ENCODE measurements around the gene DCDC2C.
"Not testable (repeated sequence)": the region's sequence is repeated elsewhere in the genome, so short reads cannot be mapped to it uniquely, and the experiment has no call there.

DCDC2C gene

DNA sequence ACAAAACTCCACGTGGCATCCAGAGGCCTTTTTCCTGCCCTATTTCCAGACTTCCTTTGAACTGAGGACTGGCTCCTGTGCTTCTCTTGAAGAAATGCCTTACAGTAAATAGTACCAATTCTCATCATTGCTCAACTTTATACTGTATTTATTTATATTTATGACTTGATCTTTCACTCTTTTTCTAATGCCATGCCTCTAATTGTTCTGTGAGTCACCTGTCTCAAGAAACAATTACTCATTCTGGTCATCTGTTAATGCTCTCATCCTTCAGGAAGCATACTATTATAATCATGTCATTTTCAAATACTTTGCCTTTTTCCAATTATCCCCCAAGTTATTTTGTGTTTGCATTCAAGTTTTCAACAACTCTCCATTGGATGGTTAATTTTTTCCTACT lies 85.9 kb downstream of the DCDC2C start:
- H3K9ac ChIP-seq (ENCODE audit: low read length in 2 of 2) = no peak overlapping the region
- H3K27me3 ChIP-seq (ENCODE audit: control insufficient read depth in 1 of 2, insufficient read depth in 2 of 2, low read length in 2 of 2) = no peaks in the 10 kb centered on the region
- H3K4me3 ChIP-seq (ENCODE audit: low read length in 2 of 2) = no peak overlapping the region
- no peak overlapping the region for H3K27ac ChIP-seq (ENCODE audit: low read length)
- H3K9me3 ChIP-seq (ENCODE audit: control insufficient read depth in 2 of 2, low read length in 2 of 2) = peaks cover 0 to 2% of the 10 kb centered on the region in 2 donors
- H3K4me1 ChIP-seq (ENCODE audit: control insufficient read depth, insufficient read depth, low read length) = no peaks in the 10 kb centered on the region
- no peaks in the 10 kb centered on the region for H3K36me3 ChIP-seq (ENCODE audit: control insufficient read depth in 2 of 2, insufficient read depth in 2 of 2, low read length in 2 of 2)

- Histone ChIP-seq H3K9ac (ENCODE audit: low read length in 2 of 2) (no peak overlapping the region), H3K27me3 (ENCODE audit: control insufficient read depth in 1 of 2, insufficient read depth in 2 of 2, low read length in 2 of 2) (no peaks in the 10 kb centered on the region), H3K27ac (ENCODE audit: low read length) (no peak overlapping the region), H3K9me3 (ENCODE audit: control insufficient read depth in 2 of 2, low read length in 2 of 2) (peaks cover 0 to 2% of the 10 kb centered on the region in 2 donors), H3K36me3 (ENCODE audit: control insufficient read depth in 2 of 2, insufficient read depth in 2 of 2, low read length in 2 of 2) (no peaks in the 10 kb centered on the region), H3K4me3 (ENCODE audit: low read length in 2 of 2) (no peak overlapping the region), H3K4me1 (ENCODE audit: control insufficient read depth, insufficient read depth, low read length) (no peaks in the 10 kb centered on the region)
Observed at GRCh38 chr2:3793249-3793648, 89.9 kb downstream of the DCDC2C start.

DNA sequence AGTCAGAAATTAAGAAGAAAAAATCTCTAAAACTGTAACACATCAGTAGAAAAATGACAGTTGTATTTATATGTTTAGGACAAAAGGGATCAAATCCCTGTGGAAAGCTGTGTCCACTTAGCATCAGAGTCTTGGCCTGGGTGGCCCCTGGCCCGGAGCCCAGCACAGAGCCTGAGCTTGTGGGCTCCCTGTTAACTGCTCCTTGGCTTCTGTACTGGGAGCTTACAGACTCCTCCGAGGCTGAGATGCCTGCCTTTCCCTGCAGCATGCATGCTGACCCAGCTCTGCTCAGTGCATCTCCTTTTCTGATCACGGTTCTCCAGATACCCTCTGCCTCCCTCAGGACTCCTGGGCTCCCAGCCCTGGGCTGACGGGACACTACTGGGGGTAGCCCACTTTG lies 98.1 kb downstream of the DCDC2C start:
- peaks cover 0 to 2% of the 10 kb centered on the region in 2 donors for H3K27me3 ChIP-seq (ENCODE audit: control insufficient read depth in 1 of 2, insufficient read depth in 2 of 2, low read length in 2 of 2)
- H3K4me1 ChIP-seq (ENCODE audit: control insufficient read depth, insufficient read depth, low read length) = no peaks in the 10 kb centered on the region
- no peaks in the 10 kb centered on the region for H3K36me3 ChIP-seq (ENCODE audit: control insufficient read depth in 2 of 2, insufficient read depth in 2 of 2, low read length in 2 of 2)
- H3K9ac ChIP-seq (ENCODE audit: low read length in 2 of 2) = no peak overlapping the region
- no peak overlapping the region for H3K4me3 ChIP-seq (ENCODE audit: low read length in 2 of 2)
- peaks cover 0 to 4% of the 10 kb centered on the region in 2 donors for H3K9me3 ChIP-seq (ENCODE audit: control insufficient read depth in 2 of 2, low read length in 2 of 2)
- no peak overlapping the region for H3K27ac ChIP-seq (ENCODE audit: low read length)

GRCh38 chr2:3805201-3805939 lies 102.0 kb downstream of the DCDC2C start:
- Histone ChIP-seq H3K36me3 (ENCODE audit: control insufficient read depth in 2 of 2, insufficient read depth in 2 of 2, low read length in 2 of 2) (no peaks in the 10 kb centered on the region), H3K27ac (ENCODE audit: low read length) (no peak overlapping the region)

DNA sequence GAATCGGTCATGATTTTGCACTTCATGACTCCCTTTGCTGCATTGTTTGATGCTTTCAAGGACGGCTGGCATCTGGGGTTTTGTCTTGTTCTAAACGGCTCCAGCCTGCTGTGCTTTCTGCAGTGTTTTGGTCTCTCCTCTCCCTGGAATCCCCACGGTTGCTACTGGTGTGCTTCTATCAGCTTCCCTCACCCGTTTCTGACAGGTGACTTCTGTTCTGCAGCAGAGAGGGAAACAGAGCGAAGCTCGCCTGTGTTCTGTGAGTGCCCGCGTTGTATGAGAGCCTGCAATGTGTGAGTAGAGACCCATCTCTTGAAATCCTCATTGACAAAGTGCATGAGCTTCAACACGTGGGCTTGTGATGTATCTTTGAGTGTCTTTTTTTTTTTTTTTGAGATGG lies 102.8 kb downstream of the DCDC2C start:
- no peak overlapping the region for H3K4me3 ChIP-seq (ENCODE audit: low read length in 2 of 2)
- H3K9me3 ChIP-seq (ENCODE audit: control insufficient read depth in 2 of 2, low read length in 2 of 2) = peaks cover 0 to 4% of the 10 kb centered on the region in 2 donors
- H3K27me3 ChIP-seq (ENCODE audit: control insufficient read depth in 1 of 2, insufficient read depth in 2 of 2, low read length in 2 of 2) = peaks cover 0 to 2% of the 10 kb centered on the region in 2 donors
- no peak overlapping the region for H3K9ac ChIP-seq (ENCODE audit: low read length in 2 of 2)
- no peak overlapping the region for H3K27ac ChIP-seq (ENCODE audit: low read length)
- H3K4me1 ChIP-seq (ENCODE audit: control insufficient read depth, insufficient read depth, low read length) = no peaks in the 10 kb centered on the region
- H3K36me3 ChIP-seq (ENCODE audit: control insufficient read depth in 2 of 2, insufficient read depth in 2 of 2, low read length in 2 of 2) = no peaks in the 10 kb centered on the region

More at GRCh38 chr2:3805201-3805939, 102.0 kb downstream of the DCDC2C start:
- no peaks in the 10 kb centered on the region for H3K4me1 ChIP-seq (ENCODE audit: control insufficient read depth, insufficient read depth, low read length)
- H3K4me3 ChIP-seq (ENCODE audit: low read length in 2 of 2) = no peak overlapping the region
- H3K9me3 ChIP-seq (ENCODE audit: control insufficient read depth in 2 of 2, low read length in 2 of 2) = peaks cover 0 to 4% of the 10 kb centered on the region in 2 donors
- H3K27me3 ChIP-seq (ENCODE audit: control insufficient read depth in 1 of 2, insufficient read depth in 2 of 2, low read length in 2 of 2) = peaks cover 0 to 2% of the 10 kb centered on the region in 2 donors
- H3K9ac ChIP-seq (ENCODE audit: low read length in 2 of 2) = no peak overlapping the region

- no peak overlapping the region for H3K4me3 ChIP-seq (ENCODE audit: low read length in 2 of 2)
- no peaks in the 10 kb centered on the region for H3K36me3 ChIP-seq (ENCODE audit: control insufficient read depth in 2 of 2, insufficient read depth in 2 of 2, low read length in 2 of 2)
- peaks cover 0 to 4% of the 10 kb centered on the region in 2 donors for H3K9me3 ChIP-seq (ENCODE audit: control insufficient read depth in 2 of 2, low read length in 2 of 2)
- no peaks in the 10 kb centered on the region for H3K27me3 ChIP-seq (ENCODE audit: control insufficient read depth in 1 of 2, insufficient read depth in 2 of 2, low read length in 2 of 2)
- H3K27ac ChIP-seq (ENCODE audit: low read length) = no peak overlapping the region
- H3K4me1 ChIP-seq (ENCODE audit: control insufficient read depth, insufficient read depth, low read length) = no peaks in the 10 kb centered on the region
- H3K9ac ChIP-seq (ENCODE audit: low read length in 2 of 2) = no peak overlapping the region
Observed at GRCh38 chr2:3806730-3807129, 103.4 kb downstream of the DCDC2C start.

- no peak overlapping the region for H3K4me3 ChIP-seq (ENCODE audit: low read length in 2 of 2)
- no peaks in the 10 kb centered on the region for H3K27me3 ChIP-seq (ENCODE audit: control insufficient read depth in 1 of 2, insufficient read depth in 2 of 2, low read length in 2 of 2)
- H3K27ac ChIP-seq (ENCODE audit: low read length) = no peak overlapping the region
- peaks cover 0 to 4% of the 10 kb centered on the region in 2 donors for H3K9me3 ChIP-seq (ENCODE audit: control insufficient read depth in 2 of 2, low read length in 2 of 2)
- H3K9ac ChIP-seq (ENCODE audit: low read length in 2 of 2) = no peak overlapping the region
- H3K36me3 ChIP-seq (ENCODE audit: control insufficient read depth in 2 of 2, insufficient read depth in 2 of 2, low read length in 2 of 2) = no peaks in the 10 kb centered on the region
- no peaks in the 10 kb centered on the region for H3K4me1 ChIP-seq (ENCODE audit: control insufficient read depth, insufficient read depth, low read length)
Observed at GRCh38 chr2:3807853-3808252, 104.5 kb downstream of the DCDC2C start.

DNA sequence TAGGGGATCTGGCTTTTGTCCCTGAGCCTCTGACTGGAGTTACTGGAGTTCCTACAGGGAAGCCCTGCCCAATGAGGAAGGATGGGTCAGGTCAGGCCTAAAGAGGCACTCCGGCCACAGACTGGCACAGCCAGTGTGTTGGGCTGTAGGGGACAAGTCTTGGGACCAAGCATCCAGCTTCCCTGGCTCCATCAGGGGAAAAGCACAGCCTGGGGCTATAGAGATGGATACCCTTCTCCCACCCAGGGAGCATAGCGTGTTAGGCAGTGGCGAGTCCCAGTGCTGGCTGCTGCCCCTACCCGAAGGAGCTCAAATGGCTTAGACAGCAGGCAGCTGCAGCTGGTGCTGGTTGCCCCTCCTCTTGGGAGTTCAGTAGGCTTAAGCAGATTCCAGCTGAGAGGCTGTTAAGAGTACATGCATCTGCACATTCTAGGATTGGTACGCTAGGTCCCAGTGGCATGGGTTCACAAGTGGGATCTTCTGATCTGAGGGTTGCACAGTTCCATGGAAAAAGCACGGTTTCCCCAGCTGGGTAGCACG lies 111.4 kb downstream of the DCDC2C start:
- peaks cover 3% of the 10 kb centered on the region in 2 donors for H3K9me3 ChIP-seq (ENCODE audit: control insufficient read depth in 2 of 2, low read length in 2 of 2)
- H3K4me1 ChIP-seq (ENCODE audit: control insufficient read depth, insufficient read depth, low read length) = no peaks in the 10 kb centered on the region
- no peak overlapping the region for H3K4me3 ChIP-seq (ENCODE audit: low read length in 2 of 2)
- no peaks in the 10 kb centered on the region for H3K27me3 ChIP-seq (ENCODE audit: control insufficient read depth in 1 of 2, insufficient read depth in 2 of 2, low read length in 2 of 2)
- no peaks in the 10 kb centered on the region for H3K36me3 ChIP-seq (ENCODE audit: control insufficient read depth in 2 of 2, insufficient read depth in 2 of 2, low read length in 2 of 2)
- H3K9ac ChIP-seq (ENCODE audit: low read length in 2 of 2) = no peak overlapping the region
- H3K27ac ChIP-seq (ENCODE audit: low read length) = no peak overlapping the region

- not testable (repeated sequence) for H3K4me3 ChIP-seq (ENCODE audit: low read length in 2 of 2); H3K36me3 ChIP-seq (ENCODE audit: control insufficient read depth in 2 of 2, insufficient read depth in 2 of 2, low read length in 2 of 2); H3K27ac ChIP-seq (ENCODE audit: low read length); H3K9me3 ChIP-seq (ENCODE audit: control insufficient read depth in 2 of 2, low read length in 2 of 2); H3K9ac ChIP-seq (ENCODE audit: low read length in 2 of 2); H3K27me3 ChIP-seq (ENCODE audit: control insufficient read depth in 1 of 2, insufficient read depth in 2 of 2, low read length in 2 of 2); H3K4me1 ChIP-seq (ENCODE audit: control insufficient read depth, insufficient read depth, low read length)
Observed at GRCh38 chr2:3817144-3817543, 113.8 kb downstream of the DCDC2C start.

DNA sequence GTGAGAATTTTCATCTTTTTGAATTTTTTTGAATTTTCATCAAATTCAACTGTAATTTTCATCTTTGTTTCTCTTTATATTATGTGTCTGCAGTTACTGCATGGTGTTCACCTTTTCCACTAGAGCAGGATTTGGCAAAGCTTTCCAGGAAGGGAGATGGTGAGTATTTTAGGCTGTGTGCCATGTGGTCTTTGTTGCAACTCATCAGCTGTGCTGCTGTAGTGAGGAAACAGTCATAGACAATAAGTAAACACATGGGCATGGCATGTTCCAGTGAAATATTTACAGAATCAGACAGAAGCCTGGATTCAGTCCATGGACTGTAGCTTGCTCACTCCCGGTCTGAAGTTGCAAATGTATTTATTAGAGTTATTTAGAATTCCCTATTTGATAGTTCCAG lies 120.4 kb downstream of the DCDC2C start:
- no peaks in the 10 kb centered on the region for H3K27me3 ChIP-seq (ENCODE audit: control insufficient read depth in 1 of 2, insufficient read depth in 2 of 2, low read length in 2 of 2)
- H3K27ac ChIP-seq (ENCODE audit: low read length) = no peak overlapping the region
- H3K9me3 ChIP-seq (ENCODE audit: control insufficient read depth in 2 of 2, low read length in 2 of 2) = peaks cover 0 to 5% of the 10 kb centered on the region in 2 donors
- H3K4me1 ChIP-seq (ENCODE audit: control insufficient read depth, insufficient read depth, low read length) = no peaks in the 10 kb centered on the region
- no peak overlapping the region for H3K9ac ChIP-seq (ENCODE audit: low read length in 2 of 2)
- H3K36me3 ChIP-seq (ENCODE audit: control insufficient read depth in 2 of 2, insufficient read depth in 2 of 2, low read length in 2 of 2) = no peaks in the 10 kb centered on the region
- no peak overlapping the region for H3K4me3 ChIP-seq (ENCODE audit: low read length in 2 of 2)

All from stomach smooth muscle (tissue), 2 donors.